ENCODE results near the gene ZRANB1. TPM values are rescaled to one million over a fixed set of nuclear protein-coding genes. Genes with fewer than 3 reads are reported as not detected.

Gene ZRANB1
- total RNA-seq, 2 experiments from 2014 or later, result 21.2 to 22.2 TPM

- Mint-ChIP-seq H3K36me3 (ENCODE audit: low read depth) (no peaks in the 10 kb centered on the region), H3K27me3 (no peaks in the 10 kb centered on the region), H3K27ac (no peak overlapping the region), H3K9me3 (no peaks in the 10 kb centered on the region), H3K4me1 (ENCODE audit: low read depth) (no peaks in the 10 kb centered on the region), H3K4me3 (no peak overlapping the region)
- DNase-seq, result no peak
- ChIA-PET CTCF (no interaction called here), POLR2A (no interaction called here)
- intact Hi-C loops (cut with DNase I, micrococcal nuclease), result no loop called here
- Histone ChIP-seq H3K36me3 (ENCODE audit: insufficient read depth, low read length) (no peaks in the 10 kb centered on the region), H3K9me3 (ENCODE audit: control insufficient read depth in 1 of 2, insufficient read depth in 1 of 2, low read length in 2 of 2) (peaks cover 0 to 11% of the 10 kb centered on the region in 2 experiments), H3K4me1 (ENCODE audit: insufficient read depth, low read length) (no peaks in the 10 kb centered on the region), H3K4me3 (ENCODE audit: low read length) (no peak overlapping the region), H3K27me3 (ENCODE audit: control insufficient read depth in 1 of 2, insufficient read depth in 2 of 2, low read length in 2 of 2) (peaks cover 0 to 2% of the 10 kb centered on the region in 2 experiments), H3K27ac (ENCODE audit: low read depth in 1 of 2, low read length in 2 of 2) (no peak overlapping the region)
- ATAC-seq (ENCODE audit: poor library complexity), result no peak
- no peak for TF ChIP-seq CTCF (IDR thresholded peaks at IDR 0.05)
These were observed 88.8 kb downstream of the ZRANB1 start for GRCh38 chr10:125030567-125031197.

GRCh38 chr10:125032474-125033020 is 90.6 kb downstream of the ZRANB1 start:
- Mint-ChIP-seq H3K4me1 (ENCODE audit: low read depth) (no peaks in the 10 kb centered on the region), H3K4me3 (no peak overlapping the region), H3K9me3 (no peaks in the 10 kb centered on the region), H3K27ac (no peak overlapping the region), H3K27me3 (peaks cover 3% of the 10 kb centered on the region), H3K36me3 (ENCODE audit: low read depth) (no peaks in the 10 kb centered on the region)
- ATAC-seq (ENCODE audit: poor library complexity), result no peak
- no peak overlapping the region for H3K27ac ChIP-seq (ENCODE audit: low read depth in 1 of 2, low read length in 2 of 2)
- no peaks in the 10 kb centered on the region for H3K9me3 ChIP-seq (ENCODE audit: control insufficient read depth in 1 of 2, insufficient read depth in 1 of 2, low read length in 2 of 2)
- no peaks in the 10 kb centered on the region for H3K36me3 ChIP-seq (ENCODE audit: insufficient read depth, low read length)
- no peak for TF ChIP-seq CTCF (IDR thresholded peaks at IDR 0.05)
- no peak for DNase-seq
- H3K27me3 ChIP-seq (ENCODE audit: control insufficient read depth in 1 of 2, insufficient read depth in 2 of 2, low read length in 2 of 2), result peaks cover 0 to 2% of the 10 kb centered on the region in 2 experiments
- no peaks in the 10 kb centered on the region for H3K4me1 ChIP-seq (ENCODE audit: insufficient read depth, low read length)
- no peak overlapping the region for H3K4me3 ChIP-seq (ENCODE audit: low read length)
- ChIA-PET CTCF (no interaction called here), POLR2A (no interaction called here)
- intact Hi-C loops (cut with DNase I, micrococcal nuclease), result no loop called here

- H3K27me3 Mint-ChIP-seq, result peaks cover 3% of the 10 kb centered on the region
- peaks cover 0 to 2% of the 10 kb centered on the region in 2 experiments for H3K27me3 ChIP-seq (ENCODE audit: control insufficient read depth in 1 of 2, insufficient read depth in 2 of 2, low read length in 2 of 2)
- intact Hi-C loops (cut with DNase I, micrococcal nuclease), result no loop called here
- H3K36me3 ChIP-seq (ENCODE audit: insufficient read depth, low read length), result no peaks in the 10 kb centered on the region
- DNase-seq (no peak), ATAC-seq (ENCODE audit: poor library complexity) (no peak)
- no peak overlapping the region for H3K4me3 Mint-ChIP-seq
- H3K27ac ChIP-seq (ENCODE audit: low read depth in 1 of 2, low read length in 2 of 2), result no peak overlapping the region
- H3K9me3 Mint-ChIP-seq, result no peaks in the 10 kb centered on the region
- TF ChIP-seq CTCF (IDR thresholded peaks at IDR 0.05), result no peak
- no peaks in the 10 kb centered on the region for H3K4me1 ChIP-seq (ENCODE audit: insufficient read depth, low read length)
- no peak overlapping the region for H3K27ac Mint-ChIP-seq
- CTCF ChIA-PET, result no interaction called here
- H3K36me3 Mint-ChIP-seq (ENCODE audit: low read depth), result no peaks in the 10 kb centered on the region
- POLR2A ChIA-PET, result no interaction called here
- no peak overlapping the region for H3K4me3 ChIP-seq (ENCODE audit: low read length)
- H3K4me1 Mint-ChIP-seq (ENCODE audit: low read depth), result no peaks in the 10 kb centered on the region
- H3K9me3 ChIP-seq (ENCODE audit: control insufficient read depth in 1 of 2, insufficient read depth in 1 of 2, low read length in 2 of 2), result no peaks in the 10 kb centered on the region
These were observed 91.4 kb downstream of the ZRANB1 start for GRCh38 chr10:125033146-125033924.
